CD14-positive monocyte (primary cell): ENCODE measurements around the gene MGAT4D. TPM values are rescaled to one million over a fixed set of nuclear protein-coding genes. Genes with fewer than 3 reads are reported as not detected.

ENCODE experiments used
- DNase-seq, 3 donors: peaks; one replicate each; pipeline ENCODE4 v3.0.0-alpha.2; 2011 to 2022
- H2AFZ ChIP-seq: 2 replicates; pipeline ENCODE4 v1.6.0; 2012; ENCODE audit warnings: mild to moderate bottlenecking, low read depth, low read length, inconsistent platforms; ENCODE audit not compliant: insufficient read depth, poor library complexity, severe bottlenecking
- H3K27ac ChIP-seq, 2 donors: 1 replicate in 1 of 2; 2 replicates in 1 of 2; pipeline ENCODE4 v1.5.1; 2012 to 2013; ENCODE audit warnings: low read length in 2 of 2, control low read depth in 1 of 2, inconsistent platforms in 1 of 2, low read depth in 1 of 2, mild to moderate bottlenecking in 1 of 2
- H3K27me3 ChIP-seq, 2 donors: one replicate each; pipeline versions ENCODE4 v1.6.0 to v1.6.1; 2011 to 2013; ENCODE audit warnings: low read length in 2 of 2; ENCODE audit not compliant: control insufficient read depth in 2 of 2, insufficient read depth in 2 of 2
- H3K36me3 ChIP-seq, 2 donors: replicated peaks in 1 of 2; 1 replicate in 1 of 2; 2 replicates in 1 of 2; pipeline versions ENCODE4 v1.5.1 to v1.6.1; 2012 to 2013; ENCODE audit warnings: low read length in 2 of 2, control low read depth in 1 of 2, inconsistent platforms in 1 of 2, mild to moderate bottlenecking in 1 of 2; ENCODE audit not compliant: insufficient read depth in 2 of 2, control insufficient read depth in 1 of 2
- H3K4me1 ChIP-seq, 2 donors: 1 replicate in 1 of 2; 2 replicates in 1 of 2; pipeline versions ENCODE4 v1.5.1 to v1.6.1; 2012 to 2013; ENCODE audit warnings: low read length in 2 of 2, control low read depth in 1 of 2, inconsistent platforms in 1 of 2, mild to moderate bottlenecking in 1 of 2, moderate library complexity in 1 of 2; ENCODE audit not compliant: insufficient read depth in 2 of 2, control insufficient read depth in 1 of 2
- H3K4me2 ChIP-seq: replicated peaks from 2 replicates; pipeline ENCODE3; 2012; ENCODE audit warnings: low read length, moderate library complexity, mild to moderate bottlenecking; ENCODE audit not compliant: poor library complexity, severe bottlenecking; ENCODE audit errors: extremely low read depth
- H3K4me3 ChIP-seq, 3 experiments: fragments of 200-600 bp in 1 of 3; sonication (generic) in 1 of 3; replicated peaks in 1 of 3; 1 replicate in 2 of 3; 2 replicates in 1 of 3; pipeline ENCODE4 v1.5.1; 2011 to 2013; ENCODE audit warnings: low read length in 3 of 3, mild to moderate bottlenecking in 3 of 3, control low read depth in 2 of 3, low read depth in 2 of 3, inconsistent platforms in 1 of 3, moderate library complexity in 1 of 3
- H3K79me2 ChIP-seq: 2 replicates; pipeline ENCODE4 v1.6.0; 2012; ENCODE audit warnings: mild to moderate bottlenecking, control low read depth, inconsistent platforms, low read length, moderate library complexity; ENCODE audit not compliant: insufficient read depth
- H3K9ac ChIP-seq: 2 replicates; pipeline ENCODE4 v1.6.0; 2017; ENCODE audit warnings: low read length, mild to moderate bottlenecking; ENCODE audit not compliant: insufficient read depth, poor library complexity, severe bottlenecking
- H3K9me3 ChIP-seq, 2 donors: replicated peaks in 1 of 2; 1 replicate in 1 of 2; 2 replicates in 1 of 2; pipeline versions ENCODE4 v1.5.1 to v1.6.1; 2012 to 2013; ENCODE audit warnings: low read length in 2 of 2, control low read depth in 1 of 2; ENCODE audit not compliant: control insufficient read depth in 1 of 2, insufficient read depth in 1 of 2
- H4K20me1 ChIP-seq: 2 replicates; pipeline ENCODE4 v1.6.0; 2012; ENCODE audit warnings: mild to moderate bottlenecking, low read length, control low read depth, moderate library complexity; ENCODE audit not compliant: insufficient read depth
- H3K27ac Mint-ChIP-seq, 7 donors: one replicate each; pipeline ENCODE4 v1.8.0; 2020; ENCODE audit warnings: mild to moderate bottlenecking in 7 of 7, mixed read lengths in 7 of 7, moderate library complexity in 6 of 7, inconsistent platforms in 2 of 7
- H3K27me3 Mint-ChIP-seq, 3 donors: one replicate each; pipeline ENCODE4 v1.8.0; 2021 to 2022; ENCODE audit warnings: low read depth in 3 of 3, mild to moderate bottlenecking in 3 of 3, mixed read lengths in 3 of 3, moderate library complexity in 3 of 3, inconsistent platforms in 1 of 3
- H3K36me3 Mint-ChIP-seq, 2 donors: one replicate each; pipeline ENCODE4 v1.8.0; 2020; ENCODE audit warnings: mixed read lengths in 2 of 2, inconsistent platforms in 1 of 2, mild to moderate bottlenecking in 1 of 2
- H3K4me1 Mint-ChIP-seq: one replicate; pipeline ENCODE4 v1.8.0; 2020; ENCODE audit warnings: mild to moderate bottlenecking, mixed read lengths
- H3K4me3 Mint-ChIP-seq, 2 donors: one replicate each; pipeline ENCODE4 v1.8.0; 2020; ENCODE audit warnings: mild to moderate bottlenecking in 2 of 2, mixed read lengths in 2 of 2, moderate library complexity in 1 of 2
- H3K9me3 Mint-ChIP-seq, 7 donors: one replicate each; pipeline ENCODE4 v1.8.0; 2020 to 2022; ENCODE audit warnings: mixed read lengths in 7 of 7, mild to moderate bottlenecking in 6 of 7, moderate library complexity in 6 of 7, inconsistent platforms in 2 of 7
- CTCF ChIP-seq: fragments of 200-600 bp; IDR thresholded peaks from one replicate; pipeline ENCODE4 v1.8.0; 2022; ENCODE audit warnings: antibody characterized with exemption, mild to moderate bottlenecking
- WGBS: methylation state at CpG from one replicate; pipeline ENCODE4 v1.1.5; 2013; ENCODE audit warnings: missing lambda C conversion rate; ENCODE audit not compliant: insufficient coverage; 5-methylcytosine and 5-hydroxymethylcytosine counted together
- intact Hi-C, 2 donors: fragments of 100-400 bp; cut with micrococcal nuclease; formaldehyde crosslinking; loops; one replicate each; pipeline versions ENCODE4 v1.15.0 to v1.15.1; 2023
- polyA plus RNA-seq, 3 donors: library from polyadenylated mRNA; depleted of rRNA in 1 of 3; unstranded in 2 of 3; stranded (reverse) in 1 of 3; fragments of 300-500 nt in 2 of 3; fragments of >200 nt in 1 of 3; fragmentation: Illumina TruSeq in 2 of 3; gene quantifications; 1 replicate in 2 of 3; 2 replicates in 1 of 3; pipeline ENCODE4 v1.2.3, GENCODE V29; 2012 to 2021

Gene MGAT4D
- polyA plus RNA-seq, 3 donors = not detected

DNA sequence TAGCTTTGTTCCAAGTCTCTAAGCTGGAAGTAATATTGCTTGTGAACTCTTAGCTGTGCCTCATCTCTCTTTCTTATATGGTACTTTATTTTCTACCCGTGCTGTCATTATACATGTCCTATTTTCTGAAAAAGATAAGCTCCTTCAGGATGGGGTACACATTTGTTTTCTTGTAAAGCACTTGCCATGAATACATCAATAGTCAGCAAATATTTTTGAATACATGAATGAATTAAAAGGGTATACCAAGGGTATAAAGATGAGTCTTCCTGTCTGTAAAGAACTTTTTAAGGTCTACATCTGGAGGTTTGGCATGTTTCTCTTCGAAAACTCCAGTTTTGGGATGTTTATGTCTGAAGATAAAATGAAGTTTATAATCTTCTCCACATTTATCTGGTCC lies 98.0 kb downstream of the MGAT4D start:
- Histone ChIP-seq H4K20me1 (no peaks in the 10 kb centered on the region), H3K4me3 (no peak overlapping the region), H3K9ac (no peak overlapping the region), H3K4me1 (no peaks in the 10 kb centered on the region), H3K27ac (no peak overlapping the region), H2AFZ (no peak overlapping the region), H3K27me3 (no peaks in the 10 kb centered on the region), H3K4me2 (no peak overlapping the region), H3K9me3 (no peaks in the 10 kb centered on the region), H3K36me3 (no peaks in the 10 kb centered on the region), H3K79me2 (no peaks in the 10 kb centered on the region)
- Mint-ChIP-seq H3K36me3 (no peaks in the 10 kb centered on the region), H3K4me3 (no peak overlapping the region), H3K9me3 (no peaks in the 10 kb centered on the region), H3K4me1 (no peaks in the 10 kb centered on the region), H3K27me3 (peaks cover 0 to 2% (median 0%) of the 10 kb centered on the region in 3 donors), H3K27ac (no peak overlapping the region)
- DNase-seq = no peak
- intact Hi-C loops = no loop called here
- no peak for TF ChIP-seq CTCF
- no CpG with 5 or more reads among the region's 2 CpGs for WGBS

- H3K27ac Mint-ChIP-seq = no peak overlapping the region
- Histone ChIP-seq H3K4me3 (no peak overlapping the region), H3K79me2 (no peaks in the 10 kb centered on the region), H3K4me1 (no peaks in the 10 kb centered on the region), H3K27me3 (no peaks in the 10 kb centered on the region), H3K4me2 (no peak overlapping the region), H2AFZ (no peak overlapping the region), H4K20me1 (no peaks in the 10 kb centered on the region), H3K9me3 (no peaks in the 10 kb centered on the region), H3K9ac (no peak overlapping the region), H3K36me3 (no peaks in the 10 kb centered on the region), H3K27ac (no peak overlapping the region)
- H3K27me3 Mint-ChIP-seq = peaks cover 0 to 2% (median 0%) of the 10 kb centered on the region in 3 donors
- WGBS = 40% methylated on average over 1 of the region's 5 CpGs
- no peak for TF ChIP-seq CTCF
- H3K9me3 Mint-ChIP-seq = no peaks in the 10 kb centered on the region
- no peaks in the 10 kb centered on the region for H3K4me1 Mint-ChIP-seq
- no peak for DNase-seq
- intact Hi-C loops = no loop called here
- no peak overlapping the region for H3K4me3 Mint-ChIP-seq
- H3K36me3 Mint-ChIP-seq = no peaks in the 10 kb centered on the region
Observed at GRCh38 chr4:140395668-140396067, 102.4 kb downstream of the MGAT4D start.

Other genes with a start within 250 kb of the MGAT4D start
- gene SCOC, start 124.6 kb downstream of the MGAT4D start, polyA plus RNA-seq = 10 to 100 TPM in 2 of 3 donors, 1 to 10 TPM in 1; 5.3 to 22.6 (median 21.2) TPM
- under 1 TPM; 0.04 to 0.54 (median 0.10) TPM for gene CLGN, start 70.6 kb downstream of the MGAT4D start, polyA plus RNA-seq
- 1 to 10 TPM; 4.0 to 7.6 (median 4.9) TPM for gene ELMOD2, start 25.9 kb upstream of the MGAT4D start, polyA plus RNA-seq
- gene UCP1, start 70.7 kb upstream of the MGAT4D start, polyA plus RNA-seq = not detected